ENCODE data around the gene NUP205. TPM values are rescaled to one million over a fixed set of nuclear protein-coding genes. Genes with fewer than 3 reads are reported as not detected.
"Not testable (repeated sequence)": the region's sequence is repeated elsewhere in the genome, so short reads cannot be mapped to it uniquely, and the experiment has no call there.

Gene NUP205
- total RNA-seq, 2 experiments from 2014 or later: 109 to 111 TPM

GRCh38 chr7:135597926-135598305, 40.2 kb downstream of the NUP205 start:
- POLR2A ChIA-PET: no interaction called here
- no peak overlapping the region for H3K4me3 Mint-ChIP-seq
- H3K4me1 Mint-ChIP-seq (ENCODE audit: low read depth): no peaks in the 10 kb centered on the region
- DNase-seq (no peak), ATAC-seq (no peak)
- no peaks in the 10 kb centered on the region for H3K27me3 Mint-ChIP-seq (ENCODE audit: low read depth)
- CTCF ChIA-PET: interaction anchor here (0.9 to 1.9 kb wide), 3 partner anchors 25 to 323 kb away, joined by 3 to 6 read pairs (median 4); no protein-coding TSS in a partner anchor
- H3K27ac Mint-ChIP-seq: no peak overlapping the region
- no peaks in the 10 kb centered on the region for H3K9me3 Mint-ChIP-seq (ENCODE audit: insufficient read depth)
- peaks cover 55% of the 10 kb centered on the region for H3K36me3 Mint-ChIP-seq (ENCODE audit: low read depth)

GRCh38 chr7:135599471-135599870, 41.8 kb downstream of the NUP205 start:
- DNase-seq (no peak), ATAC-seq (no peak)
- CTCF ChIA-PET: interaction anchor here (1.6 kb wide), 1 partner anchor 45 kb away, joined by 4 read pairs; no protein-coding TSS in a partner anchor
- H3K9me3 Mint-ChIP-seq (ENCODE audit: insufficient read depth): no peaks in the 10 kb centered on the region
- H3K36me3 Mint-ChIP-seq (ENCODE audit: low read depth): peaks cover 54% of the 10 kb centered on the region
- H3K4me1 Mint-ChIP-seq (ENCODE audit: low read depth): no peaks in the 10 kb centered on the region
- H3K4me3 Mint-ChIP-seq: no peak overlapping the region
- POLR2A ChIA-PET: no interaction called here
- H3K27ac Mint-ChIP-seq: no peak overlapping the region
- no peaks in the 10 kb centered on the region for H3K27me3 Mint-ChIP-seq (ENCODE audit: low read depth)

- Mint-ChIP-seq H3K9me3 (ENCODE audit: insufficient read depth) (no peaks in the 10 kb centered on the region), H3K4me1 (ENCODE audit: low read depth) (no peaks in the 10 kb centered on the region), H3K4me3 (no peak overlapping the region), H3K36me3 (ENCODE audit: low read depth) (peaks cover 46% of the 10 kb centered on the region), H3K27ac (no peak overlapping the region), H3K27me3 (ENCODE audit: low read depth) (no peaks in the 10 kb centered on the region)
- no peak for ATAC-seq
- ChIA-PET POLR2A (no interaction called here), CTCF (interaction anchor here (1.6 kb wide), 1 partner anchor 45 kb away, joined by 4 read pairs; no protein-coding TSS in a partner anchor)
- DNase-seq: no peak
These were observed 42.5 kb downstream of the NUP205 start for GRCh38 chr7:135600226-135600625.

GRCh38 chr7:135601182-135601581, 43.5 kb downstream of the NUP205 start:
- ATAC-seq (no peak), DNase-seq (no peak)
- H3K36me3 Mint-ChIP-seq (ENCODE audit: low read depth): peaks cover 43% of the 10 kb centered on the region
- POLR2A ChIA-PET: no interaction called here
- H3K27me3 Mint-ChIP-seq (ENCODE audit: low read depth): no peaks in the 10 kb centered on the region
- no peaks in the 10 kb centered on the region for H3K9me3 Mint-ChIP-seq (ENCODE audit: insufficient read depth)
- CTCF ChIA-PET: interaction anchor here (1.6 to 2.1 kb wide), 2 partner anchors 44 kb away, joined by 4 to 9 read pairs; no protein-coding TSS in a partner anchor
- no peak overlapping the region for H3K27ac Mint-ChIP-seq
- no peak overlapping the region for H3K4me3 Mint-ChIP-seq
- H3K4me1 Mint-ChIP-seq (ENCODE audit: low read depth): no peaks in the 10 kb centered on the region

GRCh38 chr7:135602304-135602703, 44.6 kb downstream of the NUP205 start:
- no peak overlapping the region for H3K4me3 Mint-ChIP-seq
- ATAC-seq (no peak), DNase-seq (no peak)
- no peaks in the 10 kb centered on the region for H3K27me3 Mint-ChIP-seq (ENCODE audit: low read depth)
- H3K27ac Mint-ChIP-seq: no peak overlapping the region
- CTCF ChIA-PET: interaction anchor here (0.6 to 2.1 kb wide), 4 partner anchors 13 to 45 kb away, joined by 3 to 9 read pairs (median 4); partner anchors contain the start of gene NUP205
- POLR2A ChIA-PET: no interaction called here
- H3K9me3 Mint-ChIP-seq (ENCODE audit: insufficient read depth): no peaks in the 10 kb centered on the region
- H3K36me3 Mint-ChIP-seq (ENCODE audit: low read depth): peaks cover 46% of the 10 kb centered on the region
- no peaks in the 10 kb centered on the region for H3K4me1 Mint-ChIP-seq (ENCODE audit: low read depth)

GRCh38 chr7:135616136-135616535, 58.4 kb downstream of the NUP205 start:
- no peaks in the 10 kb centered on the region for H3K4me1 Mint-ChIP-seq (ENCODE audit: low read depth)
- ATAC-seq: no peak
- CTCF ChIA-PET: interaction anchor here (1.0 kb wide), 1 partner anchor 29 kb away, joined by 4 read pairs; no protein-coding TSS in a partner anchor
- POLR2A ChIA-PET: no interaction called here
- no peaks in the 10 kb centered on the region for H3K27me3 Mint-ChIP-seq (ENCODE audit: low read depth)
- no peaks in the 10 kb centered on the region for H3K9me3 Mint-ChIP-seq (ENCODE audit: insufficient read depth)
- H3K27ac Mint-ChIP-seq: no peak overlapping the region
- H3K36me3 Mint-ChIP-seq (ENCODE audit: low read depth): peaks cover 43% of the 10 kb centered on the region
- no peak overlapping the region for H3K4me3 Mint-ChIP-seq
- DNase-seq: no peak

GRCh38 chr7:135617781-135618180, 60.1 kb downstream of the NUP205 start:
- CTCF ChIA-PET: interaction anchor here (1.5 kb wide), 2 partner anchors 27 to 45 kb away, joined by 4 to 6 read pairs; partner anchors contain the start of gene STMP1
- POLR2A ChIA-PET: no interaction called here
- H3K36me3 Mint-ChIP-seq (ENCODE audit: low read depth): peaks cover 40% of the 10 kb centered on the region
- H3K27ac Mint-ChIP-seq: no peak overlapping the region
- H3K4me3 Mint-ChIP-seq: no peak overlapping the region
- no peaks in the 10 kb centered on the region for H3K27me3 Mint-ChIP-seq (ENCODE audit: low read depth)
- no peak for DNase-seq
- no peaks in the 10 kb centered on the region for H3K4me1 Mint-ChIP-seq (ENCODE audit: low read depth)
- no peaks in the 10 kb centered on the region for H3K9me3 Mint-ChIP-seq (ENCODE audit: insufficient read depth)
- no peak for ATAC-seq

- DNase-seq (no peak), ATAC-seq (no peak)
- no peak overlapping the region for H3K27ac Mint-ChIP-seq
- H3K4me1 Mint-ChIP-seq (ENCODE audit: low read depth): no peaks in the 10 kb centered on the region
- no peak overlapping the region for H3K4me3 Mint-ChIP-seq
- H3K9me3 Mint-ChIP-seq (ENCODE audit: insufficient read depth): no peaks in the 10 kb centered on the region
- H3K36me3 Mint-ChIP-seq (ENCODE audit: low read depth): peaks cover 42% of the 10 kb centered on the region
- ChIA-PET POLR2A (no interaction called here), CTCF (interaction anchor here (1.5 kb wide), 3 partner anchors 19 to 44 kb away, joined by 3 to 6 read pairs (median 4); partner anchors contain the start of gene STMP1)
- H3K27me3 Mint-ChIP-seq (ENCODE audit: low read depth): no peaks in the 10 kb centered on the region
These were observed 60.8 kb downstream of the NUP205 start for GRCh38 chr7:135618510-135618909.

GRCh38 chr7:135620447-135620846, 62.7 kb downstream of the NUP205 start:
- Mint-ChIP-seq H3K36me3 (ENCODE audit: low read depth) (peaks cover 52% of the 10 kb centered on the region), H3K4me3 (no peak overlapping the region), H3K27me3 (ENCODE audit: low read depth) (no peaks in the 10 kb centered on the region), H3K9me3 (ENCODE audit: insufficient read depth) (no peaks in the 10 kb centered on the region), H3K27ac (no peak overlapping the region), H3K4me1 (ENCODE audit: low read depth) (no peaks in the 10 kb centered on the region)
- ChIA-PET POLR2A (no interaction called here), CTCF (interaction anchor here (0.6 to 2.0 kb wide), 10 partner anchors 10 to 152 kb away, joined by 3 to 14 read pairs (median 6); partner anchors contain the start of gene STMP1)
- DNase-seq: no peak
- ATAC-seq: no peak

GRCh38 chr7:135620980-135621850, 63.5 kb downstream of the NUP205 start:
- Mint-ChIP-seq H3K27ac (no peak overlapping the region), H3K36me3 (ENCODE audit: low read depth) (peaks cover 55% of the 10 kb centered on the region), H3K27me3 (ENCODE audit: low read depth) (no peaks in the 10 kb centered on the region), H3K4me3 (no peak overlapping the region), H3K4me1 (ENCODE audit: low read depth) (no peaks in the 10 kb centered on the region), H3K9me3 (ENCODE audit: insufficient read depth) (no peaks in the 10 kb centered on the region)
- POLR2A ChIA-PET: no interaction called here
- CTCF ChIA-PET: interaction anchor here (1.0 to 2.0 kb wide), 9 partner anchors 9 to 42 kb away, joined by 3 to 14 read pairs (median 5); partner anchors contain the start of gene STMP1
- DNase-seq: peak; percentile 47
- no peak for ATAC-seq

- H3K9me3 Mint-ChIP-seq (ENCODE audit: insufficient read depth): no peaks in the 10 kb centered on the region
- no peak overlapping the region for H3K27ac Mint-ChIP-seq
- H3K36me3 Mint-ChIP-seq (ENCODE audit: low read depth): peaks cover 56% of the 10 kb centered on the region
- ChIA-PET CTCF (interaction anchor here (2.9 to 3.6 kb wide), 2 partner anchors 11 to 13 kb away, joined by 14 to 18 read pairs; no protein-coding TSS in a partner anchor), POLR2A (no interaction called here)
- no peak for DNase-seq
- no peaks in the 10 kb centered on the region for H3K4me1 Mint-ChIP-seq (ENCODE audit: low read depth)
- no peak for ATAC-seq
- H3K4me3 Mint-ChIP-seq: no peak overlapping the region
- H3K27me3 Mint-ChIP-seq (ENCODE audit: low read depth): no peaks in the 10 kb centered on the region
These were observed 76.6 kb downstream of the NUP205 start for GRCh38 chr7:135634191-135634878.

GRCh38 chr7:135639690-135640089, 82.0 kb downstream of the NUP205 start:
- H3K4me1 Mint-ChIP-seq (ENCODE audit: low read depth); H3K4me3 Mint-ChIP-seq; H3K9me3 Mint-ChIP-seq (ENCODE audit: insufficient read depth); H3K27me3 Mint-ChIP-seq (ENCODE audit: low read depth); DNase-seq; ATAC-seq; CTCF ChIA-PET; H3K27ac Mint-ChIP-seq; POLR2A ChIA-PET: not testable (repeated sequence)
- H3K36me3 Mint-ChIP-seq (ENCODE audit: low read depth): peaks cover 60% of the 10 kb centered on the region

Data from activated CD8-positive, alpha-beta T cell treated with anti-CD3 and anti-CD28 coated beads, Interleukin-2, amount 10 ng/mL, durations not matched to agents 7 days and 5 days (primary cell).